NT2/D1 (cell line): ENCODE measurements around the gene MRPL18.

ENCODE experiments used
- DNase-seq: peaks from one replicate; pipeline ENCODE4 v3.0.0-alpha.2; 2011; ENCODE audit warnings: low read depth, low spot score
- H3K27me3 ChIP-seq: 2 replicates; pipeline ENCODE4 v1.6.0; 2011; ENCODE audit warnings: mild to moderate bottlenecking; ENCODE audit not compliant: insufficient read length, insufficient read depth
- H3K36me3 ChIP-seq: 2 replicates; pipeline ENCODE4 v1.6.1; 2011; ENCODE audit warnings: mild to moderate bottlenecking, low read length, mixed read lengths; ENCODE audit not compliant: insufficient read depth, insufficient read length
- H3K4me1 ChIP-seq: 2 replicates; pipeline ENCODE4 v1.5.1; 2011; ENCODE audit not compliant: insufficient read depth, insufficient read length
- H3K4me3 ChIP-seq: 2 replicates; pipeline ENCODE4 v1.5.1; 2011; ENCODE audit warnings: low read depth; ENCODE audit not compliant: insufficient read length
- H3K9ac ChIP-seq: 2 replicates; pipeline ENCODE4 v1.6.0; 2011; ENCODE audit warnings: low read depth; ENCODE audit not compliant: insufficient read length
- H3K9me3 ChIP-seq: 2 replicates; pipeline ENCODE4 v1.5.1; 2011; ENCODE audit warnings: mild to moderate bottlenecking, low read length; ENCODE audit not compliant: insufficient read depth
- SUZ12 ChIP-seq: IDR thresholded peaks from 2 replicates; pipeline ENCODE4 v1.6.1; 2011; ENCODE audit not compliant: insufficient read length, insufficient read depth; ENCODE audit errors: extremely low read depth
- YY1 ChIP-seq: IDR thresholded peaks from 2 replicates; pipeline ENCODE4 v1.6.1; 2011; ENCODE audit not compliant: insufficient read length, insufficient read depth
- ZNF274 ChIP-seq: IDR thresholded peaks from 2 replicates; pipeline ENCODE4 v1.6.1; 2011; ENCODE audit warnings: mild to moderate bottlenecking, low read depth, low read length

MRPL18 gene

GRCh38 chr6:159754401-159754800, 35.9 kb upstream of the MRPL18 start:
- Histone ChIP-seq H3K9me3 (no peaks in the 10 kb centered on the region), H3K4me1 (no peaks in the 10 kb centered on the region), H3K9ac (no peak overlapping the region), H3K36me3 (peaks cover 61% of the 10 kb centered on the region), H3K27me3 (no peaks in the 10 kb centered on the region), H3K4me3 (no peak overlapping the region)
- no peak for DNase-seq
- no peak for TF ChIP-seq ZNF274
- no peak for TF ChIP-seq SUZ12
- no peak for TF ChIP-seq YY1

- no peaks in the 10 kb centered on the region for H3K9me3 ChIP-seq
- H3K27me3 ChIP-seq = no peaks in the 10 kb centered on the region
- H3K4me1 ChIP-seq = no peaks in the 10 kb centered on the region
- no peak overlapping the region for H3K4me3 ChIP-seq
- peaks cover 61% of the 10 kb centered on the region for H3K36me3 ChIP-seq
- DNase-seq = no peak
- TF ChIP-seq ZNF274 (no peak), SUZ12 (no peak), YY1 (no peak)
- no peak overlapping the region for H3K9ac ChIP-seq
These were observed 35.0 kb upstream of the MRPL18 start for GRCh38 chr6:159754959-159755914.

- peaks cover 57% of the 10 kb centered on the region for H3K36me3 ChIP-seq
- no peak for DNase-seq
- no peak for TF ChIP-seq YY1
- no peak for TF ChIP-seq ZNF274
- TF ChIP-seq SUZ12 = no peak
These were observed 33.8 kb upstream of the MRPL18 start for GRCh38 chr6:159756508-159756907.

GRCh38 chr6:159758031-159759001, 32.0 kb upstream of the MRPL18 start:
- no peaks in the 10 kb centered on the region for H3K27me3 ChIP-seq
- no peak for TF ChIP-seq ZNF274
- TF ChIP-seq YY1 = no peak
- H3K36me3 ChIP-seq = peaks cover 49% of the 10 kb centered on the region
- no peak overlapping the region for H3K4me3 ChIP-seq
- no peaks in the 10 kb centered on the region for H3K9me3 ChIP-seq
- no peaks in the 10 kb centered on the region for H3K4me1 ChIP-seq
- no peak for DNase-seq
- no peak overlapping the region for H3K9ac ChIP-seq

More at GRCh38 chr6:159756508-159756907, 33.8 kb upstream of the MRPL18 start:
- H3K27me3 ChIP-seq = no peaks in the 10 kb centered on the region
- H3K9me3 ChIP-seq = no peaks in the 10 kb centered on the region
- H3K4me3 ChIP-seq = no peak overlapping the region
- no peak overlapping the region for H3K9ac ChIP-seq
- no peaks in the 10 kb centered on the region for H3K4me1 ChIP-seq

GRCh38 chr6:159759645-159760044, 30.6 kb upstream of the MRPL18 start:
- H3K36me3 ChIP-seq = peaks cover 47% of the 10 kb centered on the region
- no peak for TF ChIP-seq ZNF274
- no peak for TF ChIP-seq YY1

GRCh38 chr6:159760602-159761057, 29.6 kb upstream of the MRPL18 start:
- TF ChIP-seq ZNF274 = no peak
- TF ChIP-seq SUZ12 = no peak
- no peak for TF ChIP-seq YY1
- Histone ChIP-seq H3K4me1 (no peaks in the 10 kb centered on the region), H3K9ac (peak overlapping the region; percentile 87), H3K4me3 (peak overlapping the region; percentile 70), H3K36me3 (peaks cover 45% of the 10 kb centered on the region), H3K9me3 (no peaks in the 10 kb centered on the region), H3K27me3 (no peaks in the 10 kb centered on the region)
- peak; percentile 68 for DNase-seq

More at GRCh38 chr6:159759645-159760044, 30.6 kb upstream of the MRPL18 start:
- DNase-seq = no peak
- no peak overlapping the region for H3K9ac ChIP-seq
- no peaks in the 10 kb centered on the region for H3K27me3 ChIP-seq
- H3K4me1 ChIP-seq = no peaks in the 10 kb centered on the region
- no peak overlapping the region for H3K4me3 ChIP-seq
- H3K9me3 ChIP-seq = no peaks in the 10 kb centered on the region
